HepG2 (cell line): ENCODE data around the gene GPR107. TPM values are rescaled to one million over a fixed set of nuclear protein-coding genes. Genes with fewer than 3 reads are reported as not detected.

Experiments
- DNMT1 ChIP-seq: sonication (generic); formaldehyde crosslinking; IDR thresholded peaks from 2 replicates; pipeline ENCODE4 v1.5.1; 2020; ENCODE audit warnings: mild to moderate bottlenecking, missing genetic modification reagents
- FIP1L1 ChIP-seq: fragments of 200-400 bp; formaldehyde crosslinking; IDR thresholded peaks from 2 replicates; pipeline ENCODE4 v1.6.1; 2018; ENCODE audit warnings: low read depth, mild to moderate bottlenecking, low read length, moderate library complexity, borderline replicate concordance; ENCODE audit not compliant: insufficient read depth
- GATAD2A ChIP-seq: IDR thresholded peaks from 2 replicates; pipeline ENCODE4 v1.6.1; 2016
- IKZF1 ChIP-seq: fragments of 450-650 bp; IDR thresholded peaks from 2 replicates; pipeline ENCODE4 v1.7.1; 2016
- KDM6A ChIP-seq: IDR thresholded peaks from 2 replicates; pipeline ENCODE4 v1.6.1; 2016; ENCODE audit warnings: low read depth
- MBD4 ChIP-seq: IDR thresholded peaks from 2 replicates; pipeline ENCODE4 v1.6.1; 2012; ENCODE audit warnings: low read length, inconsistent platforms, borderline replicate concordance
- MEF2D ChIP-seq: sonication (generic); formaldehyde crosslinking; IDR thresholded peaks from 2 replicates; pipeline ENCODE4 v1.5.1; 2020; ENCODE audit warnings: mild to moderate bottlenecking, missing genetic modification reagents
- MTA1 ChIP-seq: sonication (generic); formaldehyde crosslinking; IDR thresholded peaks from 2 replicates; pipeline ENCODE4 v1.4.0; 2020; ENCODE audit warnings: missing genetic modification reagents, mild to moderate bottlenecking, borderline replicate concordance
- NFRKB ChIP-seq: fragments of 450-650 bp; IDR thresholded peaks from 2 replicates; pipeline ENCODE4 v1.6.1; 2017
- ONECUT2 ChIP-seq: sonication (generic); formaldehyde crosslinking; IDR thresholded peaks from 2 replicates; pipeline ENCODE4 v1.4.0; 2020; ENCODE audit warnings: missing genetic modification reagents
- PAF1 ChIP-seq: IDR thresholded peaks from 2 replicates; pipeline ENCODE4 v1.6.1; 2016; ENCODE audit warnings: missing genetic modification reagents, missing compliant biosample characterization
- SP4 ChIP-seq: sonication (generic); formaldehyde crosslinking; IDR thresholded peaks from 2 replicates; pipeline ENCODE4 v1.8.1; 2023; ENCODE audit warnings: mild to moderate bottlenecking, missing genetic modification reagents
- ZNF20 ChIP-seq: sonication (generic); formaldehyde crosslinking; IDR thresholded peaks from 2 replicates; pipeline ENCODE4 v1.4.0; 2020; ENCODE audit warnings: mild to moderate bottlenecking, moderate library complexity, missing genetic modification reagents
- ZNF44 ChIP-seq: sonication (generic); formaldehyde crosslinking; IDR thresholded peaks from 2 replicates; pipeline ENCODE4 v1.5.1; 2020; ENCODE audit warnings: mild to moderate bottlenecking, missing genetic modification reagents
- ZNF547 ChIP-seq: sonication (generic); formaldehyde crosslinking; IDR thresholded peaks from 2 replicates; pipeline ENCODE4 v1.5.1; 2020; ENCODE audit warnings: mild to moderate bottlenecking, missing genetic modification reagents
- ZNF563 ChIP-seq: sonication (generic); formaldehyde crosslinking; IDR thresholded peaks from 2 replicates; pipeline ENCODE4 v1.8.0; 2022; ENCODE audit warnings: mild to moderate bottlenecking, moderate library complexity, missing genetic modification reagents
- ZNF569 ChIP-seq: sonication (generic); formaldehyde crosslinking; IDR thresholded peaks from 2 replicates; pipeline ENCODE4 v1.5.0; 2020; ENCODE audit warnings: mild to moderate bottlenecking, missing genetic modification reagents, moderate library complexity, borderline replicate concordance
- ZNF790 ChIP-seq: sonication (generic); formaldehyde crosslinking; IDR thresholded peaks from 2 replicates; pipeline ENCODE4 v1.8.0; 2022; ENCODE audit warnings: missing genetic modification reagents, mild to moderate bottlenecking, borderline replicate concordance
- polyA plus RNA-seq, 8 experiments: library from polyadenylated mRNA; depleted of rRNA in 3 of 8; stranded (reverse) in 7 of 8; unstranded in 1 of 8; fragments of >200 nt; fragmentation: Illumina TruSeq in 4 of 8; extraction: Trizol in 4 of 8; gene quantifications; 2 replicates each; pipeline versions ENCODE4 v1.2.1 to v1.2.3, GENCODE V29; 2011 to 2016; ENCODE audit warnings: low read depth in 4 of 8, missing spikeins in 1 of 8, mixed read lengths in 1 of 8; ENCODE audit not compliant: insufficient read depth in 1 of 8
- total RNA-seq, 5 experiments: library from RNA; depleted of rRNA; stranded (reverse); fragments of >200 nt; fragmentation: Illumina TruSeq; extraction: Trizol; gene quantifications; 2 replicates each; pipeline ENCODE4 v1.2.3, GENCODE V29; 2016; ENCODE audit warnings: low read depth in 1 of 5
- TF ChIP-seq, protein P1 (sequence below): sonication (generic); formaldehyde crosslinking; IDR thresholded peaks from 2 replicates; pipeline ENCODE4 v1.4.0; 2020; ENCODE audit warnings: mild to moderate bottlenecking, low read depth, missing genetic modification reagents
- TF ChIP-seq, protein P2 (sequence below): IDR thresholded peaks from 2 replicates; pipeline ENCODE4 v1.6.1; 2016
- TF ChIP-seq, protein P3 (sequence below): sonication (generic); formaldehyde crosslinking; IDR thresholded peaks from 2 replicates; pipeline ENCODE4 v1.5.0; 2020; ENCODE audit warnings: missing genetic modification reagents
- TF ChIP-seq, protein P4 (sequence below): sonication (generic); formaldehyde crosslinking; IDR thresholded peaks from 2 replicates; pipeline ENCODE4 v1.9.0; 2022; ENCODE audit warnings: low read depth, missing genetic modification reagents

The GPR107 gene
- total and polyA plus RNA-seq, 2 of the 13 experiments (the other 11 are each of a cell fraction or from before 2014, with no cell fraction given): 22.5 to 24.4 TPM

DNA sequence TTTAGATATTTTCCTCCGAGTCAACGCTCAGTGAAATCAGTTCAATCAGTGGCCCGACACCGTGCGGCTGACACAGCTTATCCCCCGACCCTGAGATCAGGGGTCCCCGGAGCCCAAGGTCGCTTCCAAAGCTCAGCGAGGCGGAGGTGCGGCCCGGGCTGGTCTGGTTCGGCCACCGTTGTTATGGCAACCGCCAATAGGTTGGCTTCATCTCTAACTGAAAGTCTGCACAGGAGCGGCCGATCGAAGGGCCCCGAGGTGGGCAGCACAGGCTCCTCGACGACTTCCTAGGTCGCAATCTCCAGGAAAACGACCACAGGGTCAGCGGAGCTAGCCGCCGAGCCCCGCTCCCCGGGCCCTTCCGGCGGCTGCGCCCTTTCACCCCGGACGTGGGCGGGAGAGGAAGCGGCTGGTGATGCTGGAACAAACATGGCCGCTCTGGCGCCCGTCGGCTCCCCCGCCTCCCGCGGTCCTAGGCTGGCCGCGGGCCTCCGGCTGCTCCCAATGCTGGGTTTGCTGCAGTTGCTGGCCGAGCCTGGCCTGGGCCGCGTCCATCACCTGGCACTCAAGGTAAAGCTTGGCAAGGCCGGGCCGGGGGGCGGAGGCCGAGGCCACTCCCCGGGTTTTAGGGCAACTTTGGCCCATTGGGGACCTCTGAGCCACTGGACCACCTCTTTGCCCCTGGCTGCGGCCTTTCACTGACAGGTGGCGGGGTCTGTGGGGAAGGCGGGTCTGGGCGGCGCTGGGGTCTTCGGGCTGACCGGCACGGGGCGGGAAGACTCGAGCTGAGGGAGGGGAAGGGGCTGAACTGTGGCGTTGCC is at the start of gene GPR107 (continued):
- TF ChIP-seq SP4 (CRISPR knock-in tag): peak; percentile 55; the same call in 1 of the 2 replicates
- no peak for TF ChIP-seq KDM6A
- TF ChIP-seq MEF2D: 0 out of 2 replicates have a peak, but pooled peaks have one; percentile 34
- TF ChIP-seq, protein P1, sequence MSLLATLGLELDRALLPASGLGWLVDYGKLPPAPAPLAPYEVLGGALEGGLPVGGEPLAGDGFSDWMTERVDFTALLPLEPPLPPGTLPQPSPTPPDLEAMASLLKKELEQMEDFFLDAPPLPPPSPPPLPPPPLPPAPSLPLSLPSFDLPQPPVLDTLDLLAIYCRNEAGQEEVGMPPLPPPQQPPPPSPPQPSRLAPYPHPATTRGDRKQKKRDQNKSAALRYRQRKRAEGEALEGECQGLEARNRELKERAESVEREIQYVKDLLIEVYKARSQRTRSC: no peak
- peak; percentile 24; the same call in 1 of the 2 replicates for TF ChIP-seq MTA1 (CRISPR knock-in tag)
- TF ChIP-seq ONECUT2 (CRISPR knock-in tag): no peak
- no peak; the same call in 1 of the 2 replicates for TF ChIP-seq ZNF547
- TF ChIP-seq ZNF790: 0 out of 2 replicates have a peak, but pooled peaks have one; percentile 64
- no peak for TF ChIP-seq IKZF1
- TF ChIP-seq FIP1L1: no peak
- no peak for TF ChIP-seq DNMT1
- TF ChIP-seq ZNF20 (CRISPR knock-in tag): 0 out of 2 replicates have a peak, but pooled peaks have one; percentile 38
- no peak for TF ChIP-seq PAF1 (CRISPR knock-in tag)
- TF ChIP-seq, protein P2, sequence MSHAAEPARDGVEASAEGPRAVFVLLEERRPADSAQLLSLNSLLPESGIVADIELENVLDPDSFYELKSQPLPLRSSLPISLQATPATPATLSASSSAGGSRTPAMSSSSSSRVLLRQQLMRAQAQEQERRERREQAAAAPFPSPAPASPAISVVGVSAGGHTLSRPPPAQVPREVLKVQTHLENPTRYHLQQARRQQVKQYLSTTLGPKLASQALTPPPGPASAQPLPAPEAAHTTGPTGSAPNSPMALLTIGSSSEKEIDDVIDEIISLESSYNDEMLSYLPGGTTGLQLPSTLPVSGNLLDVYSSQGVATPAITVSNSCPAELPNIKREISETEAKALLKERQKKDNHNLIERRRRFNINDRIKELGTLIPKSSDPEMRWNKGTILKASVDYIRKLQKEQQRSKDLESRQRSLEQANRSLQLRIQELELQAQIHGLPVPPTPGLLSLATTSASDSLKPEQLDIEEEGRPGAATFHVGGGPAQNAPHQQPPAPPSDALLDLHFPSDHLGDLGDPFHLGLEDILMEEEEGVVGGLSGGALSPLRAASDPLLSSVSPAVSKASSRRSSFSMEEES: no peak; the same call in 1 of the 2 replicates
- TF ChIP-seq ZNF569: no peak
- peak; percentile 74; the same call in 1 of the 2 replicates for TF ChIP-seq ZNF563 (CRISPR knock-in tag)
- TF ChIP-seq, protein P3, sequence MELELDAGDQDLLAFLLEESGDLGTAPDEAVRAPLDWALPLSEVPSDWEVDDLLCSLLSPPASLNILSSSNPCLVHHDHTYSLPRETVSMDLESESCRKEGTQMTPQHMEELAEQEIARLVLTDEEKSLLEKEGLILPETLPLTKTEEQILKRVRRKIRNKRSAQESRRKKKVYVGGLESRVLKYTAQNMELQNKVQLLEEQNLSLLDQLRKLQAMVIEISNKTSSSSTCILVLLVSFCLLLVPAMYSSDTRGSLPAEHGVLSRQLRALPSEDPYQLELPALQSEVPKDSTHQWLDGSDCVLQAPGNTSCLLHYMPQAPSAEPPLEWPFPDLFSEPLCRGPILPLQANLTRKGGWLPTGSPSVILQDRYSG (CRISPR knock-in tag): no peak
- TF ChIP-seq ZNF44: no peak
- TF ChIP-seq, protein P4, sequence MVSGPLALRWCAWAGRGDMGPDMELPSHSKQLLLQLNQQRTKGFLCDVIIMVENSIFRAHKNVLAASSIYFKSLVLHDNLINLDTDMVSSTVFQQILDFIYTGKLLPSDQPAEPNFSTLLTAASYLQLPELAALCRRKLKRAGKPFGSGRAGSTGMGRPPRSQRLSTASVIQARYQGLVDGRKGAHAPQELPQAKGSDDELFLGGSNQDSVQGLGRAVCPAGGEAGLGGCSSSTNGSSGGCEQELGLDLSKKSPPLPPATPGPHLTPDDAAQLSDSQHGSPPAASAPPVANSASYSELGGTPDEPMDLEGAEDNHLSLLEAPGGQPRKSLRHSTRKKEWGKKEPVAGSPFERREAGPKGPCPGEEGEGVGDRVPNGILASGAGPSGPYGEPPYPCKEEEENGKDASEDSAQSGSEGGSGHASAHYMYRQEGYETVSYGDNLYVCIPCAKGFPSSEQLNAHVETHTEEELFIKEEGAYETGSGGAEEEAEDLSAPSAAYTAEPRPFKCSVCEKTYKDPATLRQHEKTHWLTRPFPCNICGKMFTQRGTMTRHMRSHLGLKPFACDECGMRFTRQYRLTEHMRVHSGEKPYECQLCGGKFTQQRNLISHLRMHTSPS (CRISPR knock-in tag): no peak
- TF ChIP-seq GATAD2A (CRISPR knock-in tag): no peak
- no peak for TF ChIP-seq MBD4
- 0 out of 2 replicates have a peak, but pooled peaks have one; percentile 46 for TF ChIP-seq NFRKB
